Measurements from ENCODE around the gene GRHPR. TPM values are rescaled to one million over a fixed set of nuclear protein-coding genes. Genes with fewer than 3 reads are reported as not detected.

The GRHPR gene
- polyA plus RNA-seq (2011; rRNA removed) (111 and 132 TPM in 2 replicates), polyA plus RNA-seq (2017; fragmentation: RNase III; extraction: RNeasy Plus Mini Kit Qiagen cat#74134 plus additional on column Dnase treatment) (144 to 159 TPM (median 146 TPM) in 3 replicates), polyA minus RNA-seq (2011; rRNA and poly(A)+ RNA removed) (139 and 145 TPM in 2 replicates)
- 257 and 266 TPM in 2 replicates for polyA plus RNA-seq (2012; cell fraction: cytosol; rRNA removed)
- polyA plus RNA-seq (2012; cell fraction: nucleus; rRNA removed) = 262 and 287 TPM in 2 replicates

- ChIA-PET POLR2A (interaction anchor here (0.7 to 3.6 kb wide), 5 partner anchors 9 to 112 kb away, joined by 3 to 28 read pairs (median 4); partner anchors contain the start of gene ZBTB5), CTCF (interaction anchor here (0.6 to 1.7 kb wide), 3 partner anchors 27 to 519 kb away, joined by 3 read pairs; no protein-coding TSS in a partner anchor)
- Histone ChIP-seq H3K9me3 (no peaks in the 10 kb centered on the region), H3K4me3 (peak within 1 kb of the TSS; percentile 85), H3K4me1 (peaks cover 44% of the 10 kb centered on the region), H3K4me2 (peak within 1 kb of the TSS; percentile 96), H3K27ac (peak within 1 kb of the TSS; percentile 91 to 92)
- 1% methylated on average over 48 of the region's 56 CpGs for whole genome bisulfite sequencing (ENCODE audit: missing lambda C conversion rate)
- FAIRE-seq (no peak), DNase-seq (ENCODE audit: low read depth in 1 of 2, low spot score in 1 of 2) (peak; percentile 82 to 84), ATAC-seq (peak; percentile 97 to 98)
- TF ChIP-seq MAFK (IDR thresholded peaks at IDR 0.05; ENCODE audit: partially characterized antibody) (no peak), NR3C1 (IDR thresholded peaks at IDR 0.05) (no peak), HMGXB4 (CRISPR knock-in tag; IDR thresholded peaks at IDR 0.05; ENCODE audit: borderline replicate concordance) (no peak), BCL3 (IDR thresholded peaks at IDR 0.05) (peak; percentile 80), CHD2 (IDR thresholded peaks at IDR 0.05; ENCODE audit: low read length, partially characterized antibody) (no peak), NPAS2 (CRISPR knock-in tag; IDR thresholded peaks at IDR 0.05; ENCODE audit: borderline replicate concordance) (no peak), PBX3 (IDR thresholded peaks at IDR 0.05) (no peak), HOXB5 (CRISPR knock-in tag; IDR thresholded peaks at IDR 0.05) (peak; percentile 55; the same call in 1 of the 2 replicates), JUN (IDR thresholded peaks at IDR 0.05) (peak; percentile 44 to 88; a peak in 4 of 5 replicates), SMC3 (IDR thresholded peaks at IDR 0.05) (no peak), MAZ (IDR thresholded peaks at IDR 0.05; ENCODE audit: borderline replicate concordance, low read depth, low read length) (no peak), RARB (CRISPR knock-in tag; IDR thresholded peaks at IDR 0.05) (no peak), ZC3H11A (IDR thresholded peaks at IDR 0.05) (no peak), MYC (IDR thresholded peaks at IDR 0.05; ENCODE audit: borderline replicate concordance, low read length) (peak; percentile 43; the same call in 1 of the 2 replicates), POLR2A (IDR thresholded peaks at IDR 0.05; ENCODE audit: low read length) (peak; percentile 85), CBX2 (IDR thresholded peaks at IDR 0.05; ENCODE audit: borderline replicate concordance, low read depth) (no peak), ZFP36 (IDR thresholded peaks at IDR 0.05; ENCODE audit: borderline replicate concordance, partially characterized antibody) (no peak), FOSL2 (IDR thresholded peaks at IDR 0.05) (no peak), FOSL2 (CRISPR knock-in tag; IDR thresholded peaks at IDR 0.05) (no peak), EHF (CRISPR knock-in tag; IDR thresholded peaks at IDR 0.05) (no peak), HOXB13 (CRISPR knock-in tag; IDR thresholded peaks at IDR 0.05; ENCODE audit: low read depth) (no peak), POLR2AphosphoS2 (conservative IDR thresholded peaks at IDR 0.05; ENCODE audit: low read length) (no peak), GATA3 (IDR thresholded peaks at IDR 0.05; ENCODE audit: borderline replicate concordance) (no peak), PHF8 (IDR thresholded peaks at IDR 0.05; ENCODE audit: borderline replicate concordance, low read depth) (peak; percentile 64), REST (IDR thresholded peaks at IDR 0.05) (no peak), HDAC2 (IDR thresholded peaks at IDR 0.05) (no peak), TP53 (CRISPR knock-in tag; IDR thresholded peaks at IDR 0.05) (no peak), EHMT2 (IDR thresholded peaks at IDR 0.05; ENCODE audit: low read depth) (no peak), MAX (IDR thresholded peaks at IDR 0.05) (peak; percentile 80)
- TF ChIP-seq, protein P1, sequence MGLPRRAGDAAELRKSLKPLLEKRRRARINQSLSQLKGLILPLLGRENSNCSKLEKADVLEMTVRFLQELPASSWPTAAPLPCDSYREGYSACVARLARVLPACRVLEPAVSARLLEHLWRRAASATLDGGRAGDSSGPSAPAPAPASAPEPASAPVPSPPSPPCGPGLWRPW (IDR thresholded peaks at IDR 0.05) = no peak
- TF ChIP-seq, protein P2, sequence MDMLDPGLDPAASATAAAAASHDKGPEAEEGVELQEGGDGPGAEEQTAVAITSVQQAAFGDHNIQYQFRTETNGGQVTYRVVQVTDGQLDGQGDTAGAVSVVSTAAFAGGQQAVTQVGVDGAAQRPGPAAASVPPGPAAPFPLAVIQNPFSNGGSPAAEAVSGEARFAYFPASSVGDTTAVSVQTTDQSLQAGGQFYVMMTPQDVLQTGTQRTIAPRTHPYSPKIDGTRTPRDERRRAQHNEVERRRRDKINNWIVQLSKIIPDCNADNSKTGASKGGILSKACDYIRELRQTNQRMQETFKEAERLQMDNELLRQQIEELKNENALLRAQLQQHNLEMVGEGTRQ (IDR thresholded peaks at IDR 0.05) = peak; percentile 76
Observed at GRCh38 chr9:37422289-37423104, at the start of gene GRHPR. GRHPR (plus strand) TSS chr9:37422696; CDS start chr9:37422751, 55 bp downstream.

Data from A549 (cell line).